Mononuclear cell (primary cell): ENCODE data around the gene SNX25. TPM values are rescaled to one million over a fixed set of nuclear protein-coding genes. Genes with fewer than 3 reads are reported as not detected.
"Not testable (repeated sequence)": the region's sequence is repeated elsewhere in the genome, so short reads cannot be mapped to it uniquely, and the experiment has no call there.

Source experiments
- H3K27me3 ChIP-seq: 2 replicates; pipeline ENCODE4 v1.6.0; 2011; ENCODE audit warnings: low read length, control low read depth; ENCODE audit not compliant: insufficient read depth
- H3K4me1 ChIP-seq: 2 replicates; pipeline ENCODE4 v1.5.1; 2011; ENCODE audit warnings: mild to moderate bottlenecking, low read length, control low read depth; ENCODE audit not compliant: insufficient read depth
- H3K4me3 ChIP-seq: 2 replicates; pipeline ENCODE4 v1.5.1; 2011; ENCODE audit warnings: mild to moderate bottlenecking, low read length, moderate library complexity
- H3K9me3 ChIP-seq: 2 replicates; pipeline ENCODE4 v1.5.1; 2011; ENCODE audit warnings: low read depth, mild to moderate bottlenecking, control low read depth, low read length
- total RNA-seq: library from RNA; depleted of rRNA; stranded (reverse); fragments of >200 nt; gene quantifications from one replicate; pipeline ENCODE4 v1.2.3, GENCODE V29; 2012

Gene SNX25
- total RNA-seq, 1 donor: 30.1 TPM

GRCh38 chr4:185341841-185342240, 132.4 kb downstream of the SNX25 start:
- H3K9me3 ChIP-seq: no peaks in the 10 kb centered on the region
- H3K4me1 ChIP-seq: peaks cover 6% of the 10 kb centered on the region
- no peaks in the 10 kb centered on the region for H3K27me3 ChIP-seq
- no peak overlapping the region for H3K4me3 ChIP-seq

- H3K27me3 ChIP-seq: no peaks in the 10 kb centered on the region
- H3K9me3 ChIP-seq: no peaks in the 10 kb centered on the region
- H3K4me1 ChIP-seq: peaks cover 6% of the 10 kb centered on the region
- H3K4me3 ChIP-seq: no peak overlapping the region
Observed at GRCh38 chr4:185343726-185344581, 134.6 kb downstream of the SNX25 start.

DNA sequence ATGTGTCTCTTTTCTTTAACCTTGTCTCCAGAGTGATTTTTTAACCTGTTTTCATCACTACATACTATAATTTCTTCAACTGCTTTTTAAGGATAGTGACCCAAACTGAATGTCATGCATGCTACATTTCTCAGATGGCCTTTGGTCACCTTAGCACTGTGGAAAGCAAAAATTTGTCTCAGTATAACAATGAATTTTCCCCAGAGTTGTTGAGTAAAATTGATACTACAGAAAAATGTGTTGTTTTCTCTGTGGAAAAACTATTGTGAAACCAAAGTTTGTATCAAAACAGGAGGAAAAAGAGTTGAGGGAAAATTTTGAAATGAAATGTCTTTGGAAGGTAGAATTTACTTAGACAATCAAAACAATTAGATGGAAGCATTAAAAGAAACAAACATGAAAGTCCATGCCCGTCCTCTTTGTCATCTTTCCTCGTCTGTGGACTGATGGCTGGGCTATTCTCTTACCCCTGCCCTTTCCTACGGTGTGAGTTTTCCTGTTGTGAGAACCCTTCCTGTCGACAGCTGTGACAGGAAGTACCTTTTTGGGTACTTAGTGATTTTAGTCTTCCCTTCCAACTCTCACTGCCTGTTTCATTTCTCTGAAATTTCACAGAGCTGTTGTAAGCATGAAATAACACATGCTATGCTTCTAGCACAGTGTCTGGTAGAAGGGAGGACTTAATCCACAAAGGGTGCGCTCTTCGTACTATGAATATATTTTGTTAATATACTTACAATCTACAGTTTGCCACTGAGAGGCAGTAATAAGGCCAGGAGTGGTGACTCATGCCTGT, 135.5 kb downstream of the SNX25 start:
- Histone ChIP-seq H3K9me3 (no peaks in the 10 kb centered on the region), H3K27me3 (no peaks in the 10 kb centered on the region), H3K4me3 (no peak overlapping the region), H3K4me1 (peaks cover 6% of the 10 kb centered on the region)

DNA sequence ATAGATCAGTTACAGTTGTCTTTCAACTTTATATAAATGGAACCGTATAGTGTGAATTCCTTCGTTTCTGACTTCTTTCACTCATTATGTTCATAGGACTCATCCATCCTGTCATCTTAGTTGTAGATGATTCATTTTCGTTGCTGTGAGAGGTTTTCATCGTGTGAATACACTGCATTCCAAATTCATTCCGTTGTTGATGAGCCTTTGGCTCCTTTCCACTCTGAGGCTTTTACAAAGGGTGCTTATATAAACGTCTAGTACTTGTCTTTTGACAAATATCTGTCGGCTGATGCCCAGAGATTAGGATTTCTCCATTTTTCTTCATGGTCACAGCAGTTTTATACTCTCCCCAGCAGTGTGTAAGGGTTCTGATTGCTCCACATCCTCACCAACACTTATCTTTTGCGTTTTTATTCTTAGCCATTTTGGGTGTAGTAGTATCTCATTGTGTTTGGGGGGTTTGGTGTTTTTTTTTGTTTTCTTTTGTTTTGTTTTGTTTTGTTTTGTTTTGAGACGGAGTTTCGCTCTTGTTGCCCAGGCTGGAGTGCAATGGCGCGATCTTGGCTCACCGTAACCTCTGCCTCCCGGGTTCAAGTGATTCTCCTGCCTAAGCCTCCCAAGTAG, 137.7 kb downstream of the SNX25 start:
- Histone ChIP-seq H3K4me3 (no peak overlapping the region), H3K4me1 (peaks cover 6% of the 10 kb centered on the region), H3K9me3 (no peaks in the 10 kb centered on the region), H3K27me3 (no peaks in the 10 kb centered on the region)

DNA sequence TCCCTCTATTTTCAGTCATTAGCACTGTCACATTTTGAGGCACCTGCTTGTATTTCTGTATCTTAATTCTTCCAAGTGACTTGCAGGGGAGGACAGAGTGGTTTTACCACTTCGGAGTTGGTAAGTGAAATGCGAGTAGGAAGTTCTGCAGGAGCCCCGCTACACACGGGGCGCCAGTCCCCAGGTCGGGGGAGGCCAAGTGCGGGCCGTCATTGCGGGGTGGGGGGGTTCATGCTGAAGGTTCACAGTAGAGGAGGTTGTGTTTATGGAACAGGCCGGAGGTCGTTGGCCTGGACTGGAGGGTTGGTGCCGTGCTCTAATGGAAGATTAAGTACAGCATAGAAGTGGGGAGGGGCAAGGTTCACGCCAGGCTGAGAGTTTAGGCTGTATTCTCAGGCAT, 142.3 kb downstream of the SNX25 start:
- Histone ChIP-seq H3K27me3 (no peaks in the 10 kb centered on the region), H3K4me3 (no peak overlapping the region), H3K9me3 (no peaks in the 10 kb centered on the region), H3K4me1 (no peaks in the 10 kb centered on the region)

DNA sequence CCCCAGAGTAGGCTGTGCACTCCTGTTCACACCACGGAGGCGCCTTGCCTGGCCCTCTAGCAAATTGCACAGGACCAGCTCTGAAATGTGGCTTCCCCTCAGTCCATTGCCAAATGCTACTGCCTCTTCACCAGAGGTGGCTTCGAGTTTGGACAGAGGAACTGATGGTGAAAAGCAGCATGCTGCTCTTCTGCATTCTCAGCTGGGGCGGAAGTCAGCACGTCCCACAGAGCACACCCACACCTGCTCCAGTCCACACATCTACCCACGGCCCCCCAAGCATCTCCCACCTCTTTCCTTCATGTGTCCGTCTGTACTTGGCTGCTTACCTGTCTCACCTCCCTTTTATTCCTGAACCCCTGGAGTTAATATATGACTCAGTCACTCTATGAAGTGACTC, 142.8 kb downstream of the SNX25 start:
- H3K27me3 ChIP-seq: no peaks in the 10 kb centered on the region

GRCh38 chr4:185352741-185353140, 143.3 kb downstream of the SNX25 start:
- Histone ChIP-seq H3K9me3 (no peaks in the 10 kb centered on the region), H3K27me3 (no peaks in the 10 kb centered on the region)

More for the DNA sequence above, 142.8 kb downstream of the SNX25 start:
- Histone ChIP-seq H3K9me3 (no peaks in the 10 kb centered on the region), H3K4me3 (no peak overlapping the region), H3K4me1 (no peaks in the 10 kb centered on the region)

GRCh38 chr4:185357211-185357610, 147.8 kb downstream of the SNX25 start:
- Histone ChIP-seq H3K27me3 (no peaks in the 10 kb centered on the region), H3K4me1 (no peaks in the 10 kb centered on the region), H3K4me3 (no peak overlapping the region), H3K9me3 (no peaks in the 10 kb centered on the region)

More at GRCh38 chr4:185352741-185353140, 143.3 kb downstream of the SNX25 start:
- Histone ChIP-seq H3K4me1 (no peaks in the 10 kb centered on the region), H3K4me3 (no peak overlapping the region)

DNA sequence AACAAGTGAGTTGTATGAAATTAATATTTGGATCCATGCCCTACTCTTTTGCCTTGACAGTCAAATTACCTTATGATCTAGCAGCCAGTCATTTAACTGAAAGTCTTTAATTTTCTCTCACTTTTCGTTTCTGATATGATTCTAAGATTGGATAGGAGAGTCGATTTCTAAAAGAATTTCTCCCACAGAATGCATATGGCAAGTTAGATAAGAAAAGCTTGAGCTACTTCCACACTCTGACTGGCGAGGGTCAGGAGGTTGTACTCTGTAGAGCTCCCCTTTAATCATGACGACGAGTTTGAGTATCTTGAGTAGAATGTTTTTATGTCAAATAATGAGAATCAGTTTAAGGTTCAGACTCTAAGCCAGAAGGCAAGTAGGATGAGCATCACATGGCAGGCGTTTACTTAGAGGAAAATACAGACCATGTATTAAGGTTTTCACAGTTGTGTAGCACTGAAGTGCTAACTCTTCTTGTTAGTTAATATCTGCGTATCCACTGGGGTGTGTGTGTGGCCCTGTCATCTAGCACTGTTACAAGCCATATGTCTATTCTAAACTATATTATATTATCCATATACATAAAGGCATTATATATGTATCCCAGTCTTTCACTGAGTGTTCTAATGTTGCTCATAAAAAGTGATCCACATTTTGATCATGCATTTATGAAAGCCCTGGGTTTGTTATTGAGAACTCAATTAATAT, 148.5 kb downstream of the SNX25 start:
- Histone ChIP-seq H3K4me3 (no peak overlapping the region), H3K9me3 (no peaks in the 10 kb centered on the region), H3K27me3 (no peaks in the 10 kb centered on the region), H3K4me1 (no peaks in the 10 kb centered on the region)

DNA sequence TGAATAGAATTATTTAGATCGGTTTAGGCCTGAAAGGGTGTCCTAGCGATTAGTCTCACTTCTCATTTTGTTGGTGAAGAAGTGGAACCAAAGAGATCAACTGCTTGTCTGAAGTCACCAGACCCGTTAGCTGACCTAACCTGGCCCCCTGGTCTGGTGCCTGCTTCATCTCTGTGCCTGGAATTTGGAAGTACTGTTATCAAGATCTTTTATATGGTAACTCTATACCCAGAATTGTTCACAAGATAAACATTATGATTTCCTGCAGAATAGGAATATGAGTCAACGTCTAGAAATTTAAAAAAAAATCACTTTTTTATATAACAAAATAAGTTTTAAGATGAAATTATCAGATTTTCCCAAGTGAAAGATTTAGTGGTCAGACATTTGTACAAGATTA, 149.1 kb downstream of the SNX25 start:
- no peaks in the 10 kb centered on the region for H3K9me3 ChIP-seq
- no peaks in the 10 kb centered on the region for H3K4me1 ChIP-seq
- H3K27me3 ChIP-seq: no peaks in the 10 kb centered on the region
- no peak overlapping the region for H3K4me3 ChIP-seq

DNA sequence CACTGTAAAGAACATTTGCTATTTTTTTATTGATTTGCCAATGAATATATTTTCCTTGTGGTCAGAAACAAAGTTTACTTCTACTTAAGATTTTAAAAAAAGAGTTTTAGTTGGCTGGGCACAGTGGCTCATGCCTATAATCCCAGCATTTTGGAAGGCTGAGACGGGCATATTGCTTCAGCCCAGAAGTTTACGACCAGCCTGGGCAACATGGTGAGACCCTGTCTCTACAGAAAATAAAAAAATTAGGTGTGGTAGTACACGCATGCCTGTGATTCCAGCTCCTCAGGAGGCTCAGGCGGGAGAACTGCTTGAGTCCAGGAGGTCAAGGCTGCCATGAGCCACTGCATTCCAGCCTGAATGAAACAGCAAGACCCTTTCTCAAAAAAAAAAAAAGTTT, 149.6 kb downstream of the SNX25 start:
- Histone ChIP-seq H3K9me3 (no peaks in the 10 kb centered on the region), H3K27me3 (no peaks in the 10 kb centered on the region), H3K4me1 (no peaks in the 10 kb centered on the region), H3K4me3 (no peak overlapping the region)

DNA sequence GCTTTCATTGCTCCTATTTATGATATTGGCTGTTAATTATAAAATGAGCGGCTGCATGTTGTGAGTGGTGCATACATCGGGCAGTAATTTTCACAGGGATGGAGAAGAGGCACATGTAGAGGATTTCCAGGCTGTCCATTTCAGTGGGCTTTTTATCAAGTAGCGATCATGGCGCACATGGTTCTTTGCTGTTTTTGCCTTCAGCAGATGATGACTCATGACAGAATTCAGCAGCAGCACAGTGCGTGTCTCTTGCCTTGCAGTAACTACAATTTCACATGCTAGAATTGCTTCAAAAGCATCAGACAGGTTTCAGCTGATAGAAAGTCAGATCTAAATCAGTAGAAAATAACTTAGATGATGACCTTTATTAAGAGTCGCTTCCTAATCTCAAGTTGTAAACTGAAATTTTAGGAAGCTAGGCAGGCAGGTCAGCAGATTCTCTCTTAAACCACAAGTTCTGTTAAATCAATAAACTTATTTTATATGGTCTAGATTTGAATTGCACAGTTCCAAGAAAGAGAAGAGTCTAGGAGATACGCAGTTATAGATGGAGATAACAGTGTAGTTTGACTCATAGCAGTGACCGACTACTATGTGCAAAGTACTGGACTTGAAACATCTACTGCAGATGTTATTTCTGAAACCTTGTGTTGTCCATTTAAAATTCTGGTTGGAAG, 150.5 kb downstream of the SNX25 start:
- Histone ChIP-seq H3K9me3 (no peaks in the 10 kb centered on the region), H3K4me3 (no peak overlapping the region), H3K4me1 (no peaks in the 10 kb centered on the region), H3K27me3 (no peaks in the 10 kb centered on the region)

- Histone ChIP-seq H3K9me3 (no peaks in the 10 kb centered on the region), H3K4me1 (no peaks in the 10 kb centered on the region), H3K27me3 (no peaks in the 10 kb centered on the region), H3K4me3 (no peak overlapping the region)
Observed at GRCh38 chr4:185361872-185362271, 152.5 kb downstream of the SNX25 start.

DNA sequence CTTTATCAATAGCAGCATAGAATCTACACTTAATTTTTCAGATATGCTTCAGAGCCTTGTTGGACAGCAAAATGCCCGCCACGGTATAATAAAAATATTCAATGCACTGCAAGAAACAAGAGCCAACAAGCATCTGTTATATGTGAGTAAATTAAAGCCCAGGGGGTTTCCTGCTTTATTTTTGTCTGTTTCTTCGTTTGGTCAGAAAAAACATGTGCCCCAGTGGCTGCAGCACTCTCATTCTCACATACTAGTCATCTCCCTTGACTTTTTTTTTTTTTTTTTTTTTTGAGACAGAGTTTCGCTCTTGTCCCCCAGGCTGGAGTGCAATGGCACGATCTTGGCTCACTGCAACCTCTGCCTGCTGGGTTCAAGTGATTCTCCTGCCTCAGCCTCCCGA, 153.2 kb downstream of the SNX25 start:
- not testable (repeated sequence) for H3K27me3 ChIP-seq, H3K4me3 ChIP-seq, H3K4me1 ChIP-seq, H3K9me3 ChIP-seq
